HEK293 (cell line): ENCODE measurements around the gene UBE2E1.

Source experiments
- CTCF ChIA-PET: fragments of 350-600 bp; formaldehyde crosslinking; extraction: SDS; loops from one replicate; lab custom pipeline; 2021; ENCODE audit warnings: antibody characterized with exemption; lab: Yijun Ruan, JAX
- POLR2A ChIA-PET: fragments of 300-600 bp; formaldehyde crosslinking; extraction: SDS; loops from one replicate; lab custom pipeline; 2020; ENCODE audit warnings: antibody characterized with exemption, inconsistent platforms; lab: Yijun Ruan, JAX
- H3K27ac ChIP-seq: fragments of 200-500 bp; sonication (Bioruptor generic); 2 replicates; pipeline ENCODE4 v1.5.1; 2014; ENCODE audit warnings: low read depth, low read length, control low read depth, inconsistent platforms; ENCODE audit errors: extremely low read depth
- H3K36me3 ChIP-seq, 2 experiments: fragments of 200-500 bp in 1 of 2; sonication (Bioruptor generic) in 1 of 2; 1 replicate in 1 of 2; 2 replicates in 1 of 2; pipeline ENCODE4 v1.5.1; 2014 to 2017; ENCODE audit warnings: inconsistent platforms in 2 of 2, low read length in 2 of 2; ENCODE audit not compliant: control insufficient read depth in 2 of 2, insufficient read depth in 1 of 2
- H3K4me1 ChIP-seq: fragments of 200-500 bp; sonication (Bioruptor generic); 2 replicates; pipeline ENCODE4 v1.5.1; 2014; ENCODE audit warnings: mild to moderate bottlenecking, low read length, inconsistent platforms; ENCODE audit not compliant: control insufficient read depth, insufficient read depth
- H3K4me3 ChIP-seq: 2 replicates; pipeline ENCODE4 v1.5.1; 2011; ENCODE audit warnings: low read depth, mild to moderate bottlenecking, control low read depth, low read length, moderate library complexity
- H3K9me3 ChIP-seq: fragments of 200-500 bp; sonication (Bioruptor generic); 2 replicates; pipeline ENCODE4 v1.5.1; 2014; ENCODE audit warnings: low read depth, low read length, inconsistent platforms; ENCODE audit not compliant: control insufficient read depth, insufficient read depth
- BCL11A ChIP-seq: fragments of 450-650 bp; formaldehyde crosslinking; IDR thresholded peaks from 2 replicates; pipeline ENCODE4 v1.5.1; 2016; ENCODE audit warnings: low read depth, missing biosample characterization, missing genetic modification characterization
- PRDM10 ChIP-seq: fragments of 450-650 bp; formaldehyde crosslinking; IDR thresholded peaks from 2 replicates; pipeline ENCODE4 v1.5.1; 2016; ENCODE audit warnings: missing biosample characterization, missing genetic modification characterization
- SP7 ChIP-seq: fragments of 450-650 bp; formaldehyde crosslinking; IDR thresholded peaks from 2 replicates; pipeline ENCODE4 v1.5.1; 2016; ENCODE audit warnings: missing biosample characterization, missing genetic modification characterization
- TCF7L2 ChIP-seq: IDR thresholded peaks from 2 replicates; pipeline ENCODE4 v1.6.1; 2011; ENCODE audit warnings: low read depth, mild to moderate bottlenecking, inconsistent platforms, low read length, moderate library complexity, borderline replicate concordance
- ZBTB17 ChIP-seq: fragments of 450-650 bp; formaldehyde crosslinking; IDR thresholded peaks from 2 replicates; pipeline ENCODE4 v1.5.1; 2016; ENCODE audit warnings: missing biosample characterization, missing genetic modification characterization
- ZNF221 ChIP-seq: fragments of 450-650 bp; formaldehyde crosslinking; IDR thresholded peaks from 2 replicates; pipeline ENCODE4 v1.5.1; 2017; ENCODE audit warnings: missing biosample characterization, missing genetic modification characterization, borderline replicate concordance
- ZNF280C ChIP-seq: fragments of 450-650 bp; formaldehyde crosslinking; IDR thresholded peaks from 2 replicates; pipeline ENCODE4 v1.5.1; 2016; ENCODE audit warnings: missing biosample characterization, missing genetic modification characterization
- ZNF335 ChIP-seq: fragments of 450-650 bp; formaldehyde crosslinking; conservative IDR thresholded peaks from 2 replicates; pipeline ENCODE4 v1.5.1; 2016; ENCODE audit warnings: missing biosample characterization, missing genetic modification characterization
- ZNF580 ChIP-seq: fragments of 450-650 bp; formaldehyde crosslinking; IDR thresholded peaks from 2 replicates; pipeline ENCODE4 v1.5.1; 2016; ENCODE audit warnings: missing biosample characterization, missing genetic modification characterization
- ZNF610 ChIP-seq: fragments of 450-650 bp; formaldehyde crosslinking; IDR thresholded peaks from 2 replicates; pipeline ENCODE4 v1.5.1; 2016; ENCODE audit warnings: missing biosample characterization, missing genetic modification characterization, borderline replicate concordance
- ZNF704 ChIP-seq: fragments of 450-650 bp; formaldehyde crosslinking; IDR thresholded peaks from 2 replicates; pipeline ENCODE4 v1.5.1; 2016; ENCODE audit warnings: missing biosample characterization, missing genetic modification characterization
- ZNF76 ChIP-seq: fragments of 450-650 bp; formaldehyde crosslinking; IDR thresholded peaks from 2 replicates; pipeline ENCODE4; 2016; ENCODE audit warnings: low read depth, missing biosample characterization, missing genetic modification characterization, borderline replicate concordance
- TF ChIP-seq, protein P1 (sequence below): fragments of 450-650 bp; formaldehyde crosslinking; IDR thresholded peaks from 2 replicates; pipeline ENCODE4 v1.5.1; 2016; ENCODE audit warnings: missing biosample characterization, missing genetic modification characterization, borderline replicate concordance

The UBE2E1 gene

DNA sequence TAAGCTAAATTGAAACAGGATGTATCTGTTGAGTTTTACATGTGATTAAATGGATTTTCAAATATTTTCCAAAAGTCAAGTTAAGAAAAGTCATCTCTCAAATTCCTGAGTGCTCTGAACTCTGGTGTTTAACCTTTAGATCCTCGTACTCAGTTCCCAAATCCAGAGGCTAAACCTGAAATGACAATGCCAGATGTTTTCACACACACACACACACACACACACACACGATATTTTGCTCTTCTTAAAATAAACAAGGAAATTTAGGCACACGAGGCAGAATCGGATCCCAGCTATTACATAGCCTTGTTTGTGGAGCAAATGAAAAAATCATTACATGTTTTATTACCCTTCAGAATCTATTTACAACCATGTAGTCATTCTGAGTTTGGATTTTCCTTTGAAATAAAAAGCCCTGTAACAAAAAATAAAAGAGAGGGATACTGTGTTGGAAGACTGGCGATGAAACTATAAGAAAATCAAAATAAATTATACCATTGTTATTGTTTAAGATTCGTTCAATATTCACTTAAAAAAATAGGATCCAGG is 20.6 kb upstream of the UBE2E1 start (continued):
- TF ChIP-seq ZNF610 (no peak), ZNF335 (peak; percentile 7; the same call in 1 of the 2 replicates), BCL11A (tag by site-specific recombination) (peak; percentile 64; the same call in 1 of the 2 replicates)
- TF ChIP-seq, all 188 proteins: peak for 6

- H3K4me1 ChIP-seq, result no peaks in the 10 kb centered on the region
- H3K4me3 ChIP-seq, result no peak overlapping the region
- CTCF ChIA-PET, result no interaction called here
- H3K9me3 ChIP-seq, result no peaks in the 10 kb centered on the region
- H3K36me3 ChIP-seq, result no peaks in the 10 kb centered on the region
- TF ChIP-seq ZBTB17 (tag by site-specific recombination) (no peak), TCF7L2 (no peak), ZNF221 (no peak), SP7 (no peak), PRDM10 (tag by site-specific recombination) (peak; percentile 72), ZNF76 (no peak)
- POLR2A ChIA-PET, result no interaction called here
- H3K27ac ChIP-seq, result no peak overlapping the region
Measured at GRCh38 chr3:23785882-23786281, 19.9 kb upstream of the UBE2E1 start.

- ChIA-PET CTCF (interaction anchor here (0.9 kb wide), 1 partner anchor 16 kb away, joined by 3 read pairs; no protein-coding TSS in a partner anchor), POLR2A (no interaction called here)
- TF ChIP-seq ZNF580 (peak; percentile 12; the same call in 1 of the 2 replicates), ZNF280C (tag by site-specific recombination) (no peak), ZNF704 (no peak)
- TF ChIP-seq, protein P1, sequence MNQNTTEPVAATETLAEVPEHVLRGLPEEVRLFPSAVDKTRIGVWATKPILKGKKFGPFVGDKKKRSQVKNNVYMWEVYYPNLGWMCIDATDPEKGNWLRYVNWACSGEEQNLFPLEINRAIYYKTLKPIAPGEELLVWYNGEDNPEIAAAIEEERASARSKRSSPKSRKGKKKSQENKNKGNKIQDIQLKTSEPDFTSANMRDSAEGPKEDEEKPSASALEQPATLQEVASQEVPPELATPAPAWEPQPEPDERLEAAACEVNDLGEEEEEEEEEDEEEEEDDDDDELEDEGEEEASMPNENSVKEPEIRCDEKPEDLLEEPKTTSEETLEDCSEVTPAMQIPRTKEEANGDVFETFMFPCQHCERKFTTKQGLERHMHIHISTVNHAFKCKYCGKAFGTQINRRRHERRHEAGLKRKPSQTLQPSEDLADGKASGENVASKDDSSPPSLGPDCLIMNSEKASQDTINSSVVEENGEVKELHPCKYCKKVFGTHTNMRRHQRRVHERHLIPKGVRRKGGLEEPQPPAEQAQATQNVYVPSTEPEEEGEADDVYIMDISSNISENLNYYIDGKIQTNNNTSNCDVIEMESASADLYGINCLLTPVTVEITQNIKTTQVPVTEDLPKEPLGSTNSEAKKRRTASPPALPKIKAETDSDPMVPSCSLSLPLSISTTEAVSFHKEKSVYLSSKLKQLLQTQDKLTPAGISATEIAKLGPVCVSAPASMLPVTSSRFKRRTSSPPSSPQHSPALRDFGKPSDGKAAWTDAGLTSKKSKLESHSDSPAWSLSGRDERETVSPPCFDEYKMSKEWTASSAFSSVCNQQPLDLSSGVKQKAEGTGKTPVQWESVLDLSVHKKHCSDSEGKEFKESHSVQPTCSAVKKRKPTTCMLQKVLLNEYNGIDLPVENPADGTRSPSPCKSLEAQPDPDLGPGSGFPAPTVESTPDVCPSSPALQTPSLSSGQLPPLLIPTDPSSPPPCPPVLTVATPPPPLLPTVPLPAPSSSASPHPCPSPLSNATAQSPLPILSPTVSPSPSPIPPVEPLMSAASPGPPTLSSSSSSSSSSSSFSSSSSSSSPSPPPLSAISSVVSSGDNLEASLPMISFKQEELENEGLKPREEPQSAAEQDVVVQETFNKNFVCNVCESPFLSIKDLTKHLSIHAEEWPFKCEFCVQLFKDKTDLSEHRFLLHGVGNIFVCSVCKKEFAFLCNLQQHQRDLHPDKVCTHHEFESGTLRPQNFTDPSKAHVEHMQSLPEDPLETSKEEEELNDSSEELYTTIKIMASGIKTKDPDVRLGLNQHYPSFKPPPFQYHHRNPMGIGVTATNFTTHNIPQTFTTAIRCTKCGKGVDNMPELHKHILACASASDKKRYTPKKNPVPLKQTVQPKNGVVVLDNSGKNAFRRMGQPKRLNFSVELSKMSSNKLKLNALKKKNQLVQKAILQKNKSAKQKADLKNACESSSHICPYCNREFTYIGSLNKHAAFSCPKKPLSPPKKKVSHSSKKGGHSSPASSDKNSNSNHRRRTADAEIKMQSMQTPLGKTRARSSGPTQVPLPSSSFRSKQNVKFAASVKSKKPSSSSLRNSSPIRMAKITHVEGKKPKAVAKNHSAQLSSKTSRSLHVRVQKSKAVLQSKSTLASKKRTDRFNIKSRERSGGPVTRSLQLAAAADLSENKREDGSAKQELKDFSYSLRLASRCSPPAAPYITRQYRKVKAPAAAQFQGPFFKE, result no peak
- Histone ChIP-seq H3K4me3 (no peak overlapping the region), H3K9me3 (no peaks in the 10 kb centered on the region), H3K4me1 (no peaks in the 10 kb centered on the region), H3K36me3 (no peaks in the 10 kb centered on the region), H3K27ac (no peak overlapping the region)
Measured at GRCh38 chr3:23791678-23792077, 14.1 kb upstream of the UBE2E1 start.
